Inflammatory macrophage treated with lipopolysaccharide for 1 hour (primary cell): ENCODE results near the gene MRPL36.
"Not testable (repeated sequence)": the region's sequence is repeated elsewhere in the genome, so short reads cannot be mapped to it uniquely, and the experiment has no call there.

Experiments
- DNase-seq, 2 donors: peaks; one replicate each; pipeline ENCODE4 v3.0.0-alpha.2; 2020 to 2022

MRPL36 gene

GRCh38 chr5:1814183-1815020, 14.8 kb upstream of the MRPL36 start:
- DNase-seq: no peak

DNA sequence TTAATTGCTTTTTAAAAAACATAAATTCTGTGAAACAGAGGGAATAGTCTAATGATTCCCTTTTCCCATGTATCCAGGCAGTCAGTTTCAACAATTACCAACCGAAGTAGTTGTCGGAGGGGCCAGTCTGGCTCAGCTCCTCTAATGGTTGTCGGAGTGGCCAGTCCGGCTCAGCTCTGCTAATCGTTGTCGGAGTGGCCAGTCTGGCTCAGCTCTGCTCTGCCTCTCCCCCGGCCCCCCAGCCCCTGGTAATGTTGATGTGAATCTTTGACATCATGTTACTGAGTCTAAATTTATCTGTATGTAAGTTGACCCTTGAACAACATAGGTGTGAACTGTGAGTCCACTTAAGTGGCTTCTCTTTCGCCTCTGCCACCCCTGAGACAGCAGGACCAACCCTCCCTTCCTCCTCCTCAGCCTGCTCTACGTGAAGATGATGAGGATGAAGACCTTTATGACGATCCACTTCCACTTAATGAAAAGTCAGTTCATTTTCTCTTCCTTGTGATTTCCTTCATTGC, 11.0 kb upstream of the MRPL36 start:
- DNase-seq: no peak

- DNase-seq: no peak
These were observed 9.9 kb upstream of the MRPL36 start for GRCh38 chr5:1809416-1810035.

DNA sequence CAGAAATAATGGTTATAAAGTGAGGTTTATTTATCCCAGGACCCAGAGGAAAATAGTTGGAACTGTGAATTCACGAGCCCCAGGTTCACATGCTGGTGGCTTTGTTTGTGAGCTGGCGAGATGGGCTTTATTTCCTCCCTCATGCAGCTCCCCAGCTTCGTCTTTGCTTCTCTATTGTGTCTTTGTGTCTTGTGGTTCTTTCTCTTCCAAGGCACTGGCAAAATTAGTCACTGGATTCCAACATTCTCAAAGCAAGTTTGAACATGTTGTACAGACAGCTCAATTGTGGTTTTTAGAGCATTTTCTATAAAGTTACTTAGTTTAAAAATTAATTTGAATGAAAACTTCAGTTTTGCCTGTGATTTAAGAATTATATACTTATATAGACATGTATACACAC, 8.8 kb upstream of the MRPL36 start:
- DNase-seq: no peak

- DNase-seq: peak; percentile 33 to 44
These were observed 8.0 kb upstream of the MRPL36 start for GRCh38 chr5:1807451-1808185.

- no peak for DNase-seq
These were observed 7.3 kb upstream of the MRPL36 start for GRCh38 chr5:1806974-1807373.

DNA sequence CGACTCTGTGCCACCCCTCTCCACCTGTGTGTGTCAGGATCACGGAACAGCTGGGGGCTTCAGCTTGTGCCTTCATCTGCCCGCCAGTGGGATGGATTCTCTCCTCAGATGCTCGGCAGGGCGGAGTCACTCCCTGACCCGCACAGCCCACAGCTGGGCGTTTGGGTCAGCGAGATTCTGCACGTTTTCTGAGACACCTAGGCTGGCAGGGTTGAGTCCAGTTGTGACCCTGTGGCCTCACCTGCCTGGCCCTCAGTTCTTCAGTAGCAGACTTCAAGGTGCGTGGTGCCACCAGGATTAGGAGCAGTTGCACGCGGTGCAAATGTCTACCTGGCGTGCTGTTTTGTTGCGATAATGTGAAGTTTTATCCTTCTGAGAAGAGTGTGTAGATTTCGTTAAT, 6.6 kb upstream of the MRPL36 start:
- DNase-seq: no peak

GRCh38 chr5:1805736-1806135, 6.1 kb upstream of the MRPL36 start:
- no peak for DNase-seq

GRCh38 chr5:1805326-1805725, 5.7 kb upstream of the MRPL36 start:
- no peak for DNase-seq

- no peak for DNase-seq
These were observed 4.5 kb upstream of the MRPL36 start for GRCh38 chr5:1804001-1804690.

DNA sequence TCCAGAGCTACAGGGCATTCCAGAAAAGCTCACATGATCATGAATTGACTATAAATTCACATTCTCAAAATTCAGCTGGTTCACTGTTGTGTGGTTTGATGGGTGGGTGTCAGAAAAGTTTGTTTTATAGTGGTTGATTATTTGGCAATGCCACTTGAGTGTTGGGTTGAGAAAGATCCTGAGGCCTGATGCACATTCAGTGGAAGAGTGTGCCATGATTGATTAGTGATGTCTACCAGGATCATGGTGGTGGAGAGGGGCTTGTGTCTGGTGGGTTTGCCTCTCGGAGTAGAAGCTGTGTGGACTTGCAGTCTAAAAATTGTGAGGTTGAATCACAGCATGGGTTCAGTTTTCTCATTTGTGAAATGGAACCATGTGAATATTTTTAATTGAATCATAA, 3.6 kb upstream of the MRPL36 start:
- no peak for DNase-seq

DNA sequence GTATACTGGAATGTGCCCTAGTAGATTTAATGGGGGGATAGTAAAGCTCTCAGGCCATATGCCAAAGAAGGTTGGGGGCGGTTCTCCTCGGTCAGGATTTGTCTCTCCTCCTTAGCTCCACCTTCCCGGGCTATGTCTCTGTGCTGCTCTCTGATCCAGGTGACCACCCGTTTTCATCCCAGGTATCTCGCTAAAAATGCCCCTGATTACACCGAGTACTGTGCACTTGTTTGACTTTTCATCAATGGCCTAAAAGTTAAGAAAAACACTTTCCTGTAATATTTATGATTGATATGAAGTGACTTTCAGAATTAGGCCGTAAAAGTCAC, 2.3 kb upstream of the MRPL36 start:
- DNase-seq: no peak

- peak; percentile 65 to 78 for DNase-seq
These were observed 1.8 kb upstream of the MRPL36 start, which contains the start of gene NDUFS6 for GRCh38 chr5:1801222-1801966. TSS of gene NDUFS6 (plus strand) at chr5:1801407. CDS start at chr5:1801418, 11 bp downstream.

- peak in 1 of 2 donors; percentile 14 for DNase-seq
These were observed 1.0 kb upstream of the MRPL36 start for GRCh38 chr5:1800472-1801221.

DNA sequence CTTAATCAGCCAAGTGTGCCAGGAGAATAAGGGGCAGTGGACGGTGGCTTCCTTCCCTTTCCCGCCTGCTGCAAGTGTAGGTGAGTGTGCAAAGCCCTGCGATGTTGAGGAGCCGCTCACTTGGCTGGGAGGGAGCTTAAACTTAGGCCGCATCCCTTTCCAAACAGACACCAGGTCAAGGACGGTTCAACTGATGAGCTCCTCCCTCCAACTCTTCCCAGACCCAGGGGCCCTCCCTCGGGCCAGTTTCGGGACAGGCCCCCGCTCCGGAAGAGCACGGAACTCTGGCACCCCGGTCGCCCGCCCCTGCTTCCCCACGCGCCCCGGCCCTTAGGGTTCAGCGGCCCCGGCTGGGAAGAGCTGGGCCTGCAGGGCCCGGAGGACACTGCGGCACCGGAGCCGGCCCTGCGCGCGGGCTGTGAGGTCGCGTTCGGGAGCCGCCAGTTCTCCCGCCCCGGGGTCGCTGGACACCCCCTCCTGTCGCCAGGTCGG, 481 bp downstream of the MRPL36 start:
- DNase-seq: peak; percentile 27 to 43

DNA sequence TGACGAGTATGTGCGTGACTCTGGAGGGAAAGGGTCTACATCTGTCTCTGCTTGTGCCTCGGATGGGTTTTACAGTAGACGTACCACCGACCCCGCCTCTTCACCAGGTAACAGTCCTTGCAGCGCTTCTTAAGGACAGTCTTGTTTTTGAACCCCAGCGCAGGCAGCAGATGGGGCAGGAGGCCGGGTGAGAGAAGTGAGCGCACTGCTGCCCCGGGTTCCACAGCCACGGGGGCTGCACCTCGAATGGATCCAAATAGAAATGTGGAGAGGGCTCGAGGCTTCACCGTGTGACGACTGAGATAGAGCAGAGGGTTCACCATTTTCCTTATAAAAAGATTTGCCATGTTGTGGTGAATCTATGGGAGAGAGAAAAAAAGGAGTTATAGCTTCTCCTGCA, 1.0 kb downstream of the MRPL36 start:
- DNase-seq: not testable (repeated sequence)

- no peak for DNase-seq
These were observed 1.8 kb downstream of the MRPL36 start for GRCh38 chr5:1797855-1798254.

GRCh38 chr5:1797103-1797800, 2.4 kb downstream of the MRPL36 start:
- no peak for DNase-seq

DNA sequence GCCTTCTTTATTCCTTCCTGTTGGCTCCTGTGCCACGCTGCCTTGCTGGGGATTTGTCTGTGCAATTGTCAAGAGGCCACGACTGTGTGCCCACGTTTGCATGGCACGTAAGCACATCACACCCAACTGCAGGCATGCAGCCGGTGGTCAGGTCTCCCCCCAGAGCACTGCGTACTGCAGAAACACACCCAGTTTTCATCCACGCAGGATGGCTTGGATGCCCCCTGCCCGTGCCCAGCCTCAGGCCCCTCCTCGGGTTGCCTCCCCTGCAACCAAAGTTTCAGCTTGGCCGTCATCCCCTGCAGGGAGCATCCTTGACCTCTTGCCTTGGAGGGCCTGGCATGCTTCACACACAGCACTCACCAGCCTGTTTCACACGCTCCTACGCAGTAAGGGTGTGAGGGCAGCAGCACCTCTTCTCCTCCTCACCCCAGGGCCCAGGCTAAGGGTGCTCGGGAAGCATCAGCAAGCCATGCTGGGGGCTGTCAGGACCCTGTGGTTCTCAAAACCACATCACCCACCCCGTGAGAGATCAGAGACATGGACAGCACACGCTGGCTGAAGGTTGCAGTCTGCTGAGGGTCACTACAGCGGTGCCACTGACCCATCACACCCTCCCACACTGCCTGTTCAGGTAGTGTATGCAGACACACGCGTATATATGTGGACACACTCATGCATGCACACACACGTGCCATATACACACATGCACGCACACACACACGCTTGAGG, 3.1 kb downstream of the MRPL36 start:
- no peak for DNase-seq

GRCh38 chr5:1795931-1796330, 3.7 kb downstream of the MRPL36 start:
- no peak for DNase-seq
